ENCODE results near the gene C10orf120.

Gene C10orf120

GRCh38 chr10:122699796-122700455 lies at the start of gene C10orf120:
TSS of gene C10orf120 (minus strand) at chr10:122699846. CDS start at chr10:122699790, 56 bp downstream.
- DNase-seq (ENCODE audit: insufficient read length, low spot score) (no peak), FAIRE-seq (no peak)
- TF ChIP-seq CTCF (IDR thresholded peaks at IDR 0.05; ENCODE audit: insufficient read depth, missing control alignments) = no peak

GRCh38 chr10:122748496-122748895 lies 48.9 kb upstream of the C10orf120 start:
- no peak for TF ChIP-seq CTCF (IDR thresholded peaks at IDR 0.05; ENCODE audit: insufficient read depth, missing control alignments)
- DNase-seq (ENCODE audit: insufficient read length, low spot score) (no peak), FAIRE-seq (no peak)

- no peak for DNase-seq (ENCODE audit: insufficient read length, low spot score)
- no peak for TF ChIP-seq CTCF (IDR thresholded peaks at IDR 0.05; ENCODE audit: insufficient read depth, missing control alignments)
- no peak for FAIRE-seq
These were observed 46.8 kb upstream of the C10orf120 start for GRCh38 chr10:122746408-122746807.

GRCh38 chr10:122744257-122744656 lies 44.6 kb upstream of the C10orf120 start:
- DNase-seq (ENCODE audit: insufficient read length, low spot score) (no peak), FAIRE-seq (no peak)
- no peak for TF ChIP-seq CTCF (IDR thresholded peaks at IDR 0.05; ENCODE audit: insufficient read depth, missing control alignments)

- DNase-seq (ENCODE audit: insufficient read length, low spot score) = no peak
- no peak for FAIRE-seq
- no peak for TF ChIP-seq CTCF (IDR thresholded peaks at IDR 0.05; ENCODE audit: insufficient read depth, missing control alignments)
These were observed 41.0 kb upstream of the C10orf120 start for GRCh38 chr10:122740640-122741039.

GRCh38 chr10:122738031-122738430 lies 38.4 kb upstream of the C10orf120 start:
- TF ChIP-seq CTCF (IDR thresholded peaks at IDR 0.05; ENCODE audit: insufficient read depth, missing control alignments) = no peak
- no peak for DNase-seq (ENCODE audit: insufficient read length, low spot score)

GRCh38 chr10:122733931-122734665 lies 34.5 kb upstream of the C10orf120 start:
- no peak for DNase-seq (ENCODE audit: insufficient read length, low spot score)
- no peak for FAIRE-seq
- no peak for TF ChIP-seq CTCF (IDR thresholded peaks at IDR 0.05; ENCODE audit: insufficient read depth, missing control alignments)

More at GRCh38 chr10:122738031-122738430, 38.4 kb upstream of the C10orf120 start:
- no peak for FAIRE-seq
